ENCODE measurements around the gene HACD3. TPM values are rescaled to one million over a fixed set of nuclear protein-coding genes. Genes with fewer than 3 reads are reported as not detected.

Gene HACD3
- total RNA-seq, 1 donor from 2014 or later = 129 TPM

DNA sequence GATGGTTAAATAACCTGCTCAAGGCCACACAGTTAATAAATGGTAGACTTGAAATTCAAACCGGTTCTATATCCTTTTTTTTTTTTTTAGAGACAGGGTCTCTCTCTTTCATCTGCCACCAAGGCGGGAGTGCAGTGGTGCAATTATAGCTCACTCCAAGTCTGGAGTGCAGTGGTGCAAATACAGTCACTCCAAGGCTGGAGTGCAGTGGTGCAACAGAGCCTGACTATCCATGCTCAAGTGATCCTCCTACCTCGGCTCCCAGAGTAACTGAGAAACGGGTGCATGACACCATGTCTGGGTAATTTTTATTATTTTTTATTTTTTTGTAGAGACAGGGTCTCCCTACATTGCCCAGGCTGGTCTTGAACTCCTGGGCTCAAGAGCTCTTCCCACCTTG lies 36.2 kb upstream of the HACD3 start:
- no peak overlapping the region for H3K4me3 Mint-ChIP-seq (ENCODE audit: unreplicated experiment)
- H3K9ac ChIP-seq (ENCODE audit: low read length) = no peak overlapping the region
- no peaks in the 10 kb centered on the region for H3K27me3 ChIP-seq (ENCODE audit: insufficient read depth, low read length)
- no peak overlapping the region for H2AFZ ChIP-seq (ENCODE audit: low read depth, low read length)
- H3K36me3 Mint-ChIP-seq (ENCODE audit: low read depth, unreplicated experiment) = peaks cover 24% of the 10 kb centered on the region
- DNase-seq (ENCODE audit: low read depth) (no peak), FAIRE-seq (no peak)
- no peaks in the 10 kb centered on the region for H3K9me3 ChIP-seq (ENCODE audit: insufficient read depth, low read depth, low read length)
- H3K9me3 Mint-ChIP-seq (ENCODE audit: unreplicated experiment) = no peaks in the 10 kb centered on the region
- H3K79me2 ChIP-seq (ENCODE audit: insufficient read depth, low read length) = no peaks in the 10 kb centered on the region
- H3K27ac Mint-ChIP-seq (ENCODE audit: unreplicated experiment) = no peak overlapping the region
- H3K36me3 ChIP-seq (ENCODE audit: insufficient read depth, low read length) = peaks cover 31% of the 10 kb centered on the region
- H3K4me3 ChIP-seq (ENCODE audit: insufficient read depth, low read depth, low read length) = no peak overlapping the region
- TF ChIP-seq, protein P1, sequence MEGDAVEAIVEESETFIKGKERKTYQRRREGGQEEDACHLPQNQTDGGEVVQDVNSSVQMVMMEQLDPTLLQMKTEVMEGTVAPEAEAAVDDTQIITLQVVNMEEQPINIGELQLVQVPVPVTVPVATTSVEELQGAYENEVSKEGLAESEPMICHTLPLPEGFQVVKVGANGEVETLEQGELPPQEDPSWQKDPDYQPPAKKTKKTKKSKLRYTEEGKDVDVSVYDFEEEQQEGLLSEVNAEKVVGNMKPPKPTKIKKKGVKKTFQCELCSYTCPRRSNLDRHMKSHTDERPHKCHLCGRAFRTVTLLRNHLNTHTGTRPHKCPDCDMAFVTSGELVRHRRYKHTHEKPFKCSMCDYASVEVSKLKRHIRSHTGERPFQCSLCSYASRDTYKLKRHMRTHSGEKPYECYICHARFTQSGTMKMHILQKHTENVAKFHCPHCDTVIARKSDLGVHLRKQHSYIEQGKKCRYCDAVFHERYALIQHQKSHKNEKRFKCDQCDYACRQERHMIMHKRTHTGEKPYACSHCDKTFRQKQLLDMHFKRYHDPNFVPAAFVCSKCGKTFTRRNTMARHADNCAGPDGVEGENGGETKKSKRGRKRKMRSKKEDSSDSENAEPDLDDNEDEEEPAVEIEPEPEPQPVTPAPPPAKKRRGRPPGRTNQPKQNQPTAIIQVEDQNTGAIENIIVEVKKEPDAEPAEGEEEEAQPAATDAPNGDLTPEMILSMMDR (IDR thresholded peaks at IDR 0.05; ENCODE audit: insufficient read depth, low read depth, low read length) = no peak
- no peak for TF ChIP-seq EZH2 (IDR thresholded peaks at IDR 0.05; ENCODE audit: insufficient read depth, low read length)
- no peaks in the 10 kb centered on the region for H3K4me1 ChIP-seq (ENCODE audit: insufficient read depth, low read length)
- no peaks in the 10 kb centered on the region for H3K27me3 Mint-ChIP-seq (ENCODE audit: low read depth, unreplicated experiment)
- H3K27ac ChIP-seq (ENCODE audit: low read depth, low read length) = no peak overlapping the region
- no peaks in the 10 kb centered on the region for H3K4me1 Mint-ChIP-seq (ENCODE audit: low read depth, unreplicated experiment)
- H3K4me2 ChIP-seq (ENCODE audit: low read length) = no peak overlapping the region
- peaks cover 3% of the 10 kb centered on the region for H4K20me1 ChIP-seq (ENCODE audit: insufficient read depth, low read length)

DNA sequence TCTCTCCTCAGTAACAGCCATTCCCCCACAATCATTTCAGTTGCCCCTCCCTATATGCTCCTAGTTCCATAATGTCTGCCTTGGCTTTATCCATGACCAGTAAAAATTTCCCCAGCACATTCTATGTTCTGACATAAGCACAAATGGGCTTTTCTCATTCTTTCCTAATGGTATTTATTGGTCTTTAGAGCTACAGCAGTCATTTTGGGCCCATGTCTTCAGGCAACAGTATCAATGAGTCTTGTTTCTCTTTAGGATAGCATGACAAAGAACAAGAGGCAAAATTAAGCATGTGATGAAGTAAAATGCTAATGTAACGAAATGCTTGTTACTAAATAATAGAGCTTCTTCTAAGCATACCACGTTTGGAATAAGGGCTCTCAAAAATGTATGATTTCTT lies 20.9 kb upstream of the HACD3 start:
- Mint-ChIP-seq H3K4me1 (ENCODE audit: low read depth, unreplicated experiment) (no peaks in the 10 kb centered on the region), H3K4me3 (ENCODE audit: unreplicated experiment) (no peak overlapping the region), H3K36me3 (ENCODE audit: low read depth, unreplicated experiment) (peaks cover 2% of the 10 kb centered on the region), H3K27me3 (ENCODE audit: low read depth, unreplicated experiment) (no peaks in the 10 kb centered on the region), H3K9me3 (ENCODE audit: unreplicated experiment) (no peaks in the 10 kb centered on the region), H3K27ac (ENCODE audit: unreplicated experiment) (no peak overlapping the region)
- TF ChIP-seq, protein P1 (IDR thresholded peaks at IDR 0.05; ENCODE audit: insufficient read depth, low read depth, low read length) = no peak
- no peak for TF ChIP-seq EZH2 (IDR thresholded peaks at IDR 0.05; ENCODE audit: insufficient read depth, low read length)
- H3K36me3 ChIP-seq (ENCODE audit: insufficient read depth, low read length) = peaks cover 10% of the 10 kb centered on the region
- H3K27me3 ChIP-seq (ENCODE audit: insufficient read depth, low read length) = no peaks in the 10 kb centered on the region
- peaks cover 16% of the 10 kb centered on the region for H3K79me2 ChIP-seq (ENCODE audit: insufficient read depth, low read length)
- H3K4me3 ChIP-seq (ENCODE audit: insufficient read depth, low read depth, low read length) = no peak overlapping the region
- no peaks in the 10 kb centered on the region for H3K9me3 ChIP-seq (ENCODE audit: insufficient read depth, low read depth, low read length)
- FAIRE-seq (peak; percentile 9), DNase-seq (ENCODE audit: low read depth) (no peak)
- H3K27ac ChIP-seq (ENCODE audit: low read depth, low read length) = no peak overlapping the region
- no peak overlapping the region for H2AFZ ChIP-seq (ENCODE audit: low read depth, low read length)
- peaks cover 7% of the 10 kb centered on the region for H3K4me1 ChIP-seq (ENCODE audit: insufficient read depth, low read length)
- H4K20me1 ChIP-seq (ENCODE audit: insufficient read depth, low read length) = no peaks in the 10 kb centered on the region
- no peak overlapping the region for H3K4me2 ChIP-seq (ENCODE audit: low read length)
- no peak overlapping the region for H3K9ac ChIP-seq (ENCODE audit: low read length)

DNA sequence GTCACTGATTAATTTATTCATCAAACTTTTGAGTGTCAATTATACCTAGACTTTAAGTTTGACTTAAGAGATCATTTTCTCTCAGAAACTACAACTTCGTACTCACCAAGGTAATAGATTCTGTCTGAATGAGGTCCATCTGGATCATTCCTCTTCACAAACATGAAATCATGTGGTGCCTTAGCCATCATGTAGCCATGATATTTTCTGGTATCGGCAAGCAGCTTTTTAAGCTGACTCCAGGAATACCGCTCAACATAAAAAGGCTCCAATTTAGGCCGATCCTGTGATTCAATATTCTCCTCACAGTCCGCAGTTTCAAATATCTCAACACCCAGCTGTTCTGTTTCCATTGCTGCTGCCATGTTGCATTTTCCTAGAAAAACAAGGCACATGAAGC lies 18.1 kb upstream of the HACD3 start:
- peaks cover 5% of the 10 kb centered on the region for H3K36me3 Mint-ChIP-seq (ENCODE audit: low read depth, unreplicated experiment)
- no peak overlapping the region for H3K4me3 Mint-ChIP-seq (ENCODE audit: unreplicated experiment)
- H3K4me3 ChIP-seq (ENCODE audit: insufficient read depth, low read depth, low read length) = no peak overlapping the region
- peaks cover 7% of the 10 kb centered on the region for H3K36me3 ChIP-seq (ENCODE audit: insufficient read depth, low read length)
- H2AFZ ChIP-seq (ENCODE audit: low read depth, low read length) = no peak overlapping the region
- H3K9me3 Mint-ChIP-seq (ENCODE audit: unreplicated experiment) = peaks cover 1% of the 10 kb centered on the region
- DNase-seq (ENCODE audit: low read depth) (no peak), FAIRE-seq (no peak)
- H4K20me1 ChIP-seq (ENCODE audit: insufficient read depth, low read length) = peaks cover 17% of the 10 kb centered on the region
- TF ChIP-seq, protein P1 (IDR thresholded peaks at IDR 0.05; ENCODE audit: insufficient read depth, low read depth, low read length) = no peak
- TF ChIP-seq EZH2 (IDR thresholded peaks at IDR 0.05; ENCODE audit: insufficient read depth, low read length) = no peak
- H3K4me1 ChIP-seq (ENCODE audit: insufficient read depth, low read length) = peaks cover 15% of the 10 kb centered on the region
- peak overlapping the region; percentile 14 for H3K27ac ChIP-seq (ENCODE audit: low read depth, low read length)
- peaks cover 43% of the 10 kb centered on the region for H3K79me2 ChIP-seq (ENCODE audit: insufficient read depth, low read length)
- no peak overlapping the region for H3K27ac Mint-ChIP-seq (ENCODE audit: unreplicated experiment)
- peak overlapping the region; percentile 56 for H3K4me2 ChIP-seq (ENCODE audit: low read length)
- H3K9ac ChIP-seq (ENCODE audit: low read length) = peak overlapping the region; percentile 21
- peaks cover 10% of the 10 kb centered on the region for H3K4me1 Mint-ChIP-seq (ENCODE audit: low read depth, unreplicated experiment)
- H3K9me3 ChIP-seq (ENCODE audit: insufficient read depth, low read depth, low read length) = no peaks in the 10 kb centered on the region
- no peaks in the 10 kb centered on the region for H3K27me3 ChIP-seq (ENCODE audit: insufficient read depth, low read length)
- no peaks in the 10 kb centered on the region for H3K27me3 Mint-ChIP-seq (ENCODE audit: low read depth, unreplicated experiment)
